Stimulated activated CD8-positive, alpha-beta memory T cell treated with anti-CD3 and anti-CD28 coated beads, Interleukin-12 subunit alpha, Interleukin-12 subunit beta, amount 100 ng/mL, for 24 hours (primary cell): Measurements from ENCODE around the gene RABGAP1L.
"Not testable (repeated sequence)": the region's sequence is repeated elsewhere in the genome, so short reads cannot be mapped to it uniquely, and the experiment has no call there.

Source experiments
- DNase-seq: peaks from one replicate; pipeline ENCODE4 v3.0.0-alpha.2; 2020; ENCODE audit errors: extremely low read depth

RABGAP1L gene

DNA sequence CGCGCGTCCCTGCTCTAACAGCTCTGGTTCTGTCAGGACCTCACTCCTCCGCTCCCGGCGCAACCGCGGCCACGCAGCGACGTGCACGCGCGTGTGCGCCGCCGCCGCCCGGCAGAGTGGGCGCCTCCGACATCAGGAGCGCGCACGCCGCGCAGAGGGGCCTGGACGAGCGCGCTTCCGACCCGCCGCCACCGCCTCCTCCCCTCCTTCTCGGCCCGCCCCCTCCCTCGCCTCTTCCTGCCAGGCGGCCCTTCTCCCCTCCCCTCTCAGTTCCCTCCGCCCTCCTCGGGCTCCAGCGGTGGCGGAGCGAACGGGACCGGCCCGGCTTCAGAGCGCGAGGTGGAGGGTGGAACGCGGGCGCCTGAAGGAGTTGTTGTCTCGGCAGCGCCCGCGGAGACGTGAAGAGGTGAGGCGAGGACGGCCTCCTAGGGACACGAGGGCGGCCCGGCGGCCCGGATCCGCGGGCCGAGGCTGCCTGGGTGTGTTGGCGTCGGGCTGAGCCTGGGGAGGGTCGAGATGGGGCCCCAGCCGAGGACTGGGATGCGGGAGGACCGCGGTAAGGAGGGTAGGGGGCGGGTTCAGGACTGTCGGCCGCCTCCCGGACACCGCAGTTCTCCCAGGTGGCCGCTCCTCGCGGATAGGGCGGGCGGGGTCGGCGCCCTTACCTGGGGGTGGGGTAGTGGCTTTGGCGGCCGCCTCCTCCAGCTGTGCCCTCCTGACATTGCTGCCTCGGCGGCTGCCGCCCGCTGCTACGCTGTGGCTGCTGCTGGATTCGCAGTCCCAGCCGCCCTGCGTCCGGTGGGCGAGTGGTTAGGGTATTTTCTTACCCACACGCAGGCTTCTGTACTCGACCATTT lies at the start of gene RABGAP1L:
Gene RABGAP1L (plus strand): TSS at position 269 of the 857 bp plus-strand sequence.
- peak; percentile 85 for DNase-seq

DNA sequence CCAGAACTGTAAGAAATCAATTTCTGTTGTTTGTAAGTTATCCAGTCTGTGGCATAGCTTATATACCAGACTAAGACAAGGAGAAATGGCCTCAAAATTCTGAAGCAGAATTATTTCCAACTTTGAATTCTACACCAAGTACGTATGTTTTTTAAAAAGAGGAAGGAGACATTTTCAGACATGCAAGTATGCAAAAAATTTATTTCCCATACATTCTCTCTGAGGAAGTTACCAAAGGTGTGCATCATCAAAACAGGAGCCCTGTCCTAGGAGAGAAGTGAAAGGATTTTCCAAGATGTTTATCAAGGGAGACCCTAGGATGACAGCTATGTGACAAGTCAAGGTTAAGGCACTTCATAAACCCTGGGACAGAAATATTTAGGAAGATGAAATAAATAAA lies 49.3 kb upstream of the RABGAP1L start:
- no peak for DNase-seq

DNA sequence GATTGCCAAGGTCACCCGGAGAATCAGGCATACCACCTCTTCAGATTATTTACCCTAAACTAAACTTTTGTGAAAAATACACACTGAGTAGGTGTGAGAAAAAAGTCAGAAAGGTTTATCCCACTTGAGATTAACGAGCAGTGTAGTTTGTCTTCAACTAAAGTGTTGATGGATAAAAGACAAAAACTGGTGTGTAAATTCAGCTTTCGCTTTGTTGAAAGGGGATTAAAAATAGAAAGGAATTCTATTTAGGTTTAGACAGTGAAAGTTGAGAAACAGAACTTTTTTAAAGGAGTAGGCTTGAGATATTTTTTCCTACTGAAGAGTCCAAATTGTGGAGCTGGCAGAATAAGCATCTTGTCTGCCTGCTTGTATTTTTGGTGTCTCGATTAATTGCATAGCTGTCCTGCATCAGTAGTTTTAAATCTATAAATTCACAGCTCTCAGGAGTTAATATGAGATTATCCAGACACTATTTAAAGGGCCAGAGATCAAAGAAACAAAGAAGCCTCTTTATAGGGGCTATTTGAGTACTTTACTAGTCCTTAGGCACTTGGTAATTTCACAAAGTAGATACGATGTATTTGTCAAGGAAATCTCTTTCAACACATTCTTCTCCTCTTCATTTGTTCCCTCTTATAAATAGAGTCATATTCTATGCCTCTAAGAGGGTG lies 46.7 kb upstream of the RABGAP1L start:
- DNase-seq, result no peak

DNA sequence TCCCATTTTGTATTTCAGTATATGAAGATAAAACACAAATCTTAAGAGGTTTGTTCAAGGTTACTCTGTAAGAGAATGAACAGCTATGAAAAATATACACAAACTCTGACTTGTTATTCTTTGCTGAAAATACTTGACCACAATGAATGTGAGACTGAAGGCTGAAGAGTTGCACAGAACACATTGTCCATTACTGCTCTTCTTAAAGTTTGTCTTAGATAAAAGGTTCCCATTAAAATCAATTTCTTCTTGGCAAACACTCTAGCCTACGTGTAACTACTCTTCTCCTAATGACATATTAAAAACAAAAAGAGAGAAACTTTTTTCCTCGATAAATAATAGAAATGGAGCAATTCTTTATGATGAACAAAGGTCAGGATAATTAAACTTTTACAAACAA lies 45.2 kb upstream of the RABGAP1L start:
- no peak for DNase-seq

DNA sequence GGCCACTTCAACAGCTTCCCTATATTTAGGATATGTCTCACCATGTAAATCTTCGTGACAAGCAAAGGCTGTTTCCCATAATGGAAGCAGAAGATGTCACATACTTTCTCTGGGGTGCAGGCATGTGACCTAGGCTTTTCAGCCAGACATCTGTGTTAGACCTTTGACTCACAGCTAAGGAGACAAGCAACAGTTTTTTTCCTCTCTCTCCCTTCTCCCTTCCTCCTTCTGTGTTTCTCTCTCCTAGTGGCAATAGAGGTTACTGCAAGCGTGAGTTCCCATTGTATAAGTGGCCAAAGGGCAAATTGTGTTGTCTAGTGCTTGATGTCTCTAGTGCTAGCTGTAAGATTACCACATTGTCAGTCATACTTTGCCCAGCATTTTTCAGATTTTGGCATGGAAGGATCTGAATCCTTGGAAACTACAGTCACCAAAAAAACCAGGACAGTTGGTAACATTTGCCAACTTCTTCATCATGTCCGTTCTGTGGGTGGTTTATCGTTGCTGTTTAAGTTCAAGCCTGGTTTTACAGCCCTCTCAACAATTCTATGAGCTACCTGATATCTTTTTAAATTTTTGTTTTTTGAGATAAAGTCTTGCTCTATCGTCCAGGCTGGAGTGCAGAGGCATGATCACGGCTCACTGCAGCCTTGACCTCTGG lies 44.4 kb upstream of the RABGAP1L start:
- no peak for DNase-seq

DNA sequence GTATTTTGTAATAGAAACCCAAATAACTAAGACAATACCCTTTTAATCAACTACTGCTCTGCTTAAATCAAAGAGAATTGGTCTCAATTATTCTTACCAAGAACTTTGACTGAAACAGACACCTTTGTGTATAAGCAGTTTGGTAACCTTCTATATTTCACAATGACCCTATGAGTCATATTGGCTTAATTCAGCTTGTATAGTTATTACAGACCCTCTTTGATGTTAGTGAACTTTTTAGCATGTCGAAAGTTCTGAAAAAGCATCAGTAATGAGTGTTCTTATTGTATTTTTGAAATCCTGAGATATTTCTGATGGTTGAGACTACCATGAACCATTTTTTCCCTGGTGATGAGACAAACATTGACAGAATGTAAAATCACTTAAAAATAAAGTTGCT lies 43.3 kb upstream of the RABGAP1L start:
- DNase-seq, result no peak

DNA sequence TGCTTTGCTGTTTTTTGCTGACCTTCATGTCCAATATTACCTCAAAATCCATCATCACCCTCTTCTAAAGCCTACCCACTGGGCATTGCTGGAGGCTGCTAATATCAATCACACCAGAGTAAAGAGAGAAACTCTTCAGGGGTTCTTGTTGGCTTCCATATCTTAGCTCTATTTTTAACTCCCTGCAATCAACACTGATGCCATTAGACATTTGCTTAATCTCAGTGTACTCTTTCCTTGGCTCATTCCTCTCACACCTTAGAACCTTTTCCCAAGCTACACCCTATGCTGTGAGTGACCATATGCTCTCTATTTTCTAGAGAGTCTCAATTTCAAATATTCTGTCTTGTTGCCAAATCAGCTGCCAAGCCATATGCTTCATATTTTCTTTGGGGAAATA lies 40.6 kb upstream of the RABGAP1L start:
- no peak for DNase-seq

DNA sequence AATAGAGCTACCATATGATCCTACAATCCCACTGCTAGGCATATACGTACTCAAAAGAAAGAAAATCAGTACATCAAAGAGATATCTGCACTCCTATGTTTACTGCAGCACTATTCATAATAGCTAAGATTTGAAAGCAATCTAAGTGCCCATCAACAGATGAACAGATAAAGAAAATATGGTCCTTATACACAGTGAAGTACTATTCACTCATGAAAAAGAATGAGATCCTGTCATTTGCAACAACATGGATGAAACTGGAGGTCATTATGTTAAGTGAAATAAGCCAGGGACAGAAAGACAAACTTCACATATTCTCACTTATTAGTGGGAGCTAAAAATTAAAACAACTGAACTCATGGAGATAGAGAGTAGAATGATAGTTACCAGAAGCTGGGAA lies 37.0 kb upstream of the RABGAP1L start:
- not testable (repeated sequence) for DNase-seq

DNA sequence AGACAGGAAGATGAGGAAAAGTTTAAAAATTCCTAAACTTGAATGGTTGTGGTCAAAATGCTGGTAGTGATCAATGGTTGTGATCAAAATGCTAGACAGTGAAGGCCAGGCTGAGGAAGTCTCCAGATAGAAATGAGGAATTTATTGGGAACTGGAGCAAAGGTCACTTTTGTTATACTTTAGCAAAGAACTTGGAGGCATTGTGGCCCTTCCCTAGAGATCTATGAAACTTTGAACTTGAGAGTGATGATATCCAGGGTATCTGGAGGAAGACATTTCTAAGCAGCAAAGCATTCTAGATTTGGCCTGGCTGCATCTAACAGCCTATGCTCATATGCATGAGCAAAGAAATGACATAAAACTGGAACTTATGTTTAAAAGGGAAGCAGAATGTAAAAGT lies 35.5 kb upstream of the RABGAP1L start:
- DNase-seq, result no peak

DNA sequence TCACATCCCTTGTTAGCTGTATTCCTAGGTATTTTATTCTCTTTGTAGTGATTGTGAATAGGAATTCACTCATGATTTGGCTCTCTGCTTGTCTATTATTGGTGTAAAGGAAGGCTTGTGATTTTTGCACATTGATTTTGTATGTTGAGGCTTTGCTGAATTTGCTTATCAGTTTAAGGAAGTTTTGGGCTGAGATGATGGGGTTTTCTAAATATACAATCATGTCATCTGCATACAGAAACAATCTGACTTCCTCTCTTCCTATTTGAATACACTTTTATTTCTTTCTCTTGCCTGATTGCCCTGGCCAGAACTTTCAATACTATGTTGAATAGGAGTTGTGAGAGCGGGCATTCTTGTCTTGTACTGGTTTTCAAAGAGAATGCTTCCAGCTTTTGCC lies 32.1 kb upstream of the RABGAP1L start:
- DNase-seq, result not testable (repeated sequence)

DNA sequence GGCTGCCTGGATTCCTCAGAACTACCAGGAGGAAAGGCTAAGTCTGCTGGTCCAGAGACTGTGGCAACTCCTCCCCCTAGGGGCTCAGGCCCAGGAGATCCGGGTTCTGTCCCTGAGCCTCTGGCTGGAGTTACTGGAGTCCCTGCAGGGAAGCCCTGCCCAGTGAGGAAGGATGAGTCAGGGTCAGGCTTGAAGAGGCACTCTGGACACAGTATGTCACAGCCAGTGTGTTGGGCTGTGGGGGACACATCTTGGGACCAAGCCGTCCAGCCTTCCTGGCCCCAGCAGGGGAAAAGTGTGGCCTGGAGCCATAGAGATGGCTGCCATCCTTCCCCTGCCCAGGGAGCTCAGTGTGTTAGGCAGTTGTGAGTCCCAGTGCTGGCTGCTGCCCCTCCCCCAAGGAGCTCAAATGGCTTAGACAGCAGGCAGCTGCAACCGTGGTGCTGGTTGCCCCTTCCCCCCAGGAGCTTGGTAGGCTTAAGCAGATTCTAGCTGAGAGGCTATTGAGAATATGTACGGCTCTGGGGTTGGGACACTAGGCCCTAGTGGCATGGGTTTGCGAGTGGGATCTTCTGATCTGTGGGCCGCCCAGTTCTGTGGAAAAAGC lies 28.2 kb upstream of the RABGAP1L start:
- no peak for DNase-seq

DNA sequence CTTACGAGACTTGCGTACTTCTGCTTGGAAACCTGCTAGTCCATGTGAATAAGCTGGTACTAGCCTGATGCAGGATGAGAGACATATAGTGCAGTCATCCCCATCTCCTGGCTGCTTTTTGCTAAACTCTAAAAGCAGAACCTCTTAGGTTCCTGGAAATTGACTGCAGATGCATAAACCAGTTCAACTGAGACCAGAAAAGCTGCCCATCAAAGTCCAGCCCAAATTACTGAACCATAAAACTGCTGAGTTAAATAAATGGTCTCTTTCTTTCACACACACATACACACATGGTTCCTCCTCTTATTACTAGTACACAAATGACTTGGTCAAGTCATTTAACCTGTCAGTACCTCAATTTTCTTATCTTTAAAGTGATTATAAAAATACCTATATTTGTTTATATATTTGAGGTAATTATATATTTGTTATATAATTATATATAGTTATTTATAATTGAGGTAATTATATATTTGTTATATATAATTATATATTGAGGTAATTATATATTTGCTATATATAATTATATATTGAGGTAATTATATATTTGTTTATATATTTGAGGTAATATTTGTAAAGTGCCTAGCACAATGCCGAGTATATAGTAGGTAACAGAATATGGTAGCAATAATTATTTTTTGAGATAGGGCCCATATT lies 25.2 kb upstream of the RABGAP1L start:
- DNase-seq, result no peak

DNA sequence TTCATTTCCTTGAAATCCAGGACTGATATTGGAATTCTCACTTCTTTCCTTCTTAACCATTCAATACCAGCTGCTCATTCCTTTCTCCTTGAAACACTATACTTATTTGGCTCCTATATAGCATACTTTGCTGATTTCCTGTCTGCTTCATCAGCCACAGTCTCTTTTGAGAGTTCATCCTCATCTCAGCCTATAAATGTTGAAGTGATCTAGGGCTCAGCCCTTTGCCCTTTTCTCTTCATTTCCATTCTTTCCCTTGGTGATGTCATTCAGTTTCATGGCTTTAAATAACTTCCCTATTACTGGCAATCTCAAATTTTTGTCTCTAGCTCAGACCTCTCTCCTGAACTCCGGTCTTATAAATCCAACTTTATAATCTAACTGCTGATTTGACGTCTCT lies 24.1 kb upstream of the RABGAP1L start:
- no peak for DNase-seq

DNA sequence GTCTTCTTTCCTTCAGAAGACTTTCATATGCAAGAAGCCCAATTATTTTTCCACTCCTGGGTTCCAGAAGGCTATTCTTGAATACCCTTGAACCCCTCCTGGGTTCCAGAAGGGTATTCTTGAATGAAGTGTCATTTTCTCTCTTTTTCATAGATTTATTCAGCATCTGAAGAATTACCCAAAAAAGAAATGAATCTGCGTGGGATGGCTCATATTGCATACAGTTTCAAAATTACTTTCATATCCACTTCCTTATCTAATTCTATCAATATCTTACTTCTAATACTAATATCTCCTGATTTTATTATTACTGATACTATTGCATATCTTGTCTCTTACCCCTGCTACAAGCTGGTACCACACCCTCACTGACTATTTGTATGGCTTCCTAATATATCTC lies 22.6 kb upstream of the RABGAP1L start:
- no peak for DNase-seq

DNA sequence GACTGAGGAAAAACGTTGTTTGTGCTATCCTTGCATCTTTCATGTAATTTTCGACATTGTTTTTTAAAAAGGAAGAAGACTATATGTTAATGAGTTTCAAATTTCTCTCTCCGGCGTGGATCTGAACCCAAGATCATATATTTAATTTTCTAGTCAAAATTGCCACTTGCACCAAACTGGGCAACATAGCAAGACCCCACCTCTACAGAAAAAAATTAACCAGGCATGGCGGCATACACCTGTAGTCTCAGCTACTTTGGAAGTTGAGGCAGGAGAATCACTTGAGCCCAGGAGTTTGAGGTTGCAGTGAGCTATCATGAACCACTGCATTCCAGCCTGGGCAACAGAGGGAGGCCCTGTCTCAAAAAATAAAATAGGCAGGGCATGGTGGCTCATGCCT lies 16.5 kb upstream of the RABGAP1L start:
- DNase-seq, result no peak

DNA sequence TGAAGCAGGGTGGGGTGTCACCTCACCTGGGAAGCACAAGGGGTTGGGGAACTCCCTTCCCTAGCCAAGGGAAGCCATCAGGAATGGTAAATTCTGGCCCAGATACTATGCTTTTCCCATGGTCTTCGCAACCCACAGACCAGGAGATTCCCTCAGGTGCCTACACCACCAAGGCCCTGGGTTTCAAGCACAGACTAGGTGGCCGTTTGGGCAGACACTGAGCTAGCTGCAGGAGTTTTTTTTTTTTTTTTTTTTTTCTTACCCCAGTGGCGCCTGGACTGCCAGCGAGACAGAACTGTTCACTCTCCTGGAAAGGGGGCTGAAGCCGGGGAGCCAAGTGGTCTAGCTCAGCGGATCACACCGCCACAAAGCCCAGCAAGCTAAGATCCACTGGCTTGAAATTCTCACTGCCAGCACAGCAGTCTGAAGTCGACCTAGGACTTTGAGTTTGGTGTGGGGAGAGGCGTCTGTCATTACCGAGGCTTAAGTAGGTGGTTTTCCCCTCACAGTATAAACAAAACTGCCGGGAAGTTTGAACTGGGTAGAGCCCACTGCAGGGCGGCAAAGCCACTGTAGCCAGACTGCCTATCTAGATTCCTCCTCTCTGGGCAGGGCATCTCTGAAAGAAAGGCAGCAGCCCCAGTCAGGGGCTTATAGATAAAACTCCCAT lies 15.5 kb upstream of the RABGAP1L start:
- DNase-seq, result not testable (repeated sequence)

DNA sequence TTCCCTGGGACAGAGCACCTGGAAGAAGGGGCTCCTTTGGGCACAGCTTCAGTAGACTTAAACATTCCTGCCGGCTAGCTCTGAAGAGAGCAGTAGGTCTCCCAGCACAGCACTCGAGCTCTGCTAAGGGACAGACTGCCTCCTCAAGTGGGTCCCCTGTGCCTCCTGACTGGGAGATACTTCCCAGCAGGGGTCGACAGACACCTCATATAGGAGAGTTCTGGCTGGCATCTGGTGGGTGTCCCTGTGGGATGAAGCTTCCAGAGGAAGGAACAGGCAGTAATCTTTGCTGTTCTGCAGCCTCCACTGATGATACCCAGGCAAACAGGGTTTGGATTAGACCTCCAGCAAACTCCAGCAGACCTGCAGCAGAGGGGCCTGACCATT lies 14.9 kb upstream of the RABGAP1L start:
- DNase-seq, result not testable (repeated sequence)

DNA sequence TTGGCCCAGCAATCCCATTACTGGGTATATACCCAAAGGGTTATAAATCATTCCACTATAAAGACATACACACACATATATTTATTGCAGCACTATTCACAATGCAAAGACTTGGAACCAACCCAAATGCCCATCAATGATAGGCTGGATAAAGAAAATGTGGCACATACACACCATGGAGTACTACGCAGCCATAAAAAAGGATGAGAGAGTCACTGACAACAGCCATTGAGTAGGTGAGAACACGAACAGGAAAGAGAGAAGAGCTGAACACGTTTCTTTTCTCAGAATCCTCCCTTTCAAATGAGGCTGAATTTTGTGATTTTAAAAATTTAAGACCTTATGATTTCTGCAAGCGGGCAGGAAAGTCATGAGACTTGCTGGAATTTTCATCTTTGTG lies 10.1 kb upstream of the RABGAP1L start:
- no peak for DNase-seq

DNA sequence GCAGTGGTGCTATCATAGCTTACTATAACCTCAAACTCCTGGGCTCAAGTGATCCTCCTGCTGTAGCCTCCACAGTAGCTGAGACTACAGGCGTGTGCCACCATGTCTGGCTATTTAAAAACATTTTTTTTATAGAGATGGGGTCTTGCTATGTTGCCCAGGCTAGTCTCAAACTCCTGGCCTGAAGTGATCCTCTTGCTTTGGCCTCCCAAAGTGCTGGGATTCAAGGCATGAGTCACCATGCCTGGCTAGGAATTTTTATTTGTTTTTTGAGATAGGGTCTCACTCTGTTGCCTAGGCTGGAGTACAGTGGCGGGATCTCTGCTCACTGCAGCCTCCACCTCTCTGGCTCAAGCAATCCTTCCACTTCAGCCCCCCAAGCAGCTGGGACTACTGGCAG lies 8.8 kb upstream of the RABGAP1L start:
- no peak for DNase-seq

DNA sequence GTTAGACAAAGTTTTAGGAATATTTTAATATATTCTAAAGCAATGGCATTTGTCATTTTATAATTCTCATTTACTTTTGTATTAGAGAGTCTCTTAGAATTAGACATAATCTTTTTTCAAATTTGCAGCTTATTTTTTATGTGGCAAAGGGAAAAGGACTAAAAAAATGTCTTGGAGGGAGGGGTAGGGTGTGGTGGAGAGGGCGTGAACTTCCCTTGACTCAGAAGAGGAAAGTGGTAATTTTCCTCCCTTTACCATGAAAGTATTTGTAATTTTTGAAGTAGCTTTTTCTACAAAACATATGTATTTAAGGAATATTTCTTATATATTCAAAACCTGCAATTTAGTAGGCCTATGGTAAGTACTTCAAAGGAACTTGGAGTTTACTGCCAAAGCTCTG lies 6.9 kb upstream of the RABGAP1L start:
- no peak for DNase-seq

DNA sequence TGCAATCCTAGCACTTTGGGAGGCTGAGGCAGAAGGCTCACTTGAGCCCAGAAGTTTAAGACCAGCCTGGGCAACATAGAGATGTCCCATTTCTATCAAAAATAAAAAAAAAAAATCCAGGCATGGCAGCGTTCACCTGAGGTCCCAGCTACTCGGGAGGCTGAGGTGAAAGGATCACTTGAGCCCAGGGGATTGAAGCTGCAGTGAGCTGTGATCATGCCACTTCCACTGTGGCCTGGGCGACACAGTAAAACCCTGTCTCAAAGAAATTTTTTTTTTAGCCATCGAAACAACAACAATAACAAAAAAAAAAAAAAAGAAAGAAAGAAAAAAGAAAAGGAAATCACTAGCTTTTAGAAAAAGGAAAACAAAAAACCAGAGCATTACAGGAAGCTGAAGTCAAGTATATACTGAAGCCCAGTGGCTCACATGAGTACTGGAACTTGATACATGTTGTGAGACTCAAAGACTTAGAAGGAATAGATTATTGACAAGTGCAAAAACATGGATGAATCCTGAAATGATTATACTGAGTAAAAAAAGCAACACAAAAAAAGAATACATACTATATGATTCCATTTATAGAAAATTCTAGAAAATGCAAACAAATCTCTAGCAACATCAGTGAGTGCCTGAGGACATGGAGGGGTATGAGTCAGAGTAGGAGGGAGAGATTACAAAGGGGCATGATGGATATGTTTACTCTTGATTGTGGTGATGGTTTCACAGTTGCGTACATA lies 6.1 kb upstream of the RABGAP1L start:
- DNase-seq, result no peak
